ENCODE results near the gene PRPF19.

The PRPF19 gene

DNA sequence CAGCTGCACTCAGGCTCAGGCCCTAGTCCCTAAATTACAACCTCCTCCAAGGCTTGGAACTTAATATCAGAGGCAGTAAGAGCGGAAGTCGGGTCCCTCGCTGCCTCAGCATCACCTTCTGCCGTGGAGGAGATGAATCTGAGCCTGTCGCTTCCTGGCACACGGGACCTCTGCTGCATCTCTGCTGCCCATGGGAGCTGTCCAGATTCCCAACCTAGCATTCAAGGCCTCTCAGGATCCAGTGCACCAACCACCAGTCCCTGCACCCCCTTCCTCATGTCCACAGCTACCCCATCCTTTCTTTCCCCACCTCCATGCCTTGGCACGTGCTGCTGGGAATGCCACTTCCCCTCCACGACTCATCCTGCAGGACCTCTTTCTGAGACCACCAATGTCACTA is 48.1 kb downstream of the PRPF19 start:
- no peaks in the 10 kb centered on the region for H3K79me2 ChIP-seq (ENCODE audit: insufficient read depth, low read length)
- no peaks in the 10 kb centered on the region for H4K20me1 ChIP-seq (ENCODE audit: low read depth, low read length)
- H3K4me2 ChIP-seq (ENCODE audit: low read depth, low read length, poor library complexity, severe bottlenecking): no peak overlapping the region
- no peaks in the 10 kb centered on the region for H3K36me3 ChIP-seq (ENCODE audit: low read length)
- TF ChIP-seq CTCF (IDR thresholded peaks at IDR 0.05; ENCODE audit: insufficient read depth, low read length, poor library complexity, severe bottlenecking): no peak
- TF ChIP-seq EZH2phosphoT487 (conservative IDR thresholded peaks at IDR 0.05; ENCODE audit: low read length): no peak
- no peaks in the 10 kb centered on the region for H3K27me3 ChIP-seq (ENCODE audit: low read length)
- H3K9me3 ChIP-seq (ENCODE audit: insufficient read depth, low read length): no peaks in the 10 kb centered on the region
- no peak overlapping the region for H2AFZ ChIP-seq (ENCODE audit: low read depth, low read length, severe bottlenecking)
- H3F3A ChIP-seq (ENCODE audit: insufficient read depth): no peaks in the 10 kb centered on the region
- no peak overlapping the region for H3K4me3 ChIP-seq (ENCODE audit: insufficient read depth, low read length, poor library complexity, severe bottlenecking)
- H3K9me2 ChIP-seq (replicated peaks; ENCODE audit: insufficient read depth, low read length): no peaks in the 10 kb centered on the region
- H3K9ac ChIP-seq (ENCODE audit: low read length): no peak overlapping the region
- H3K27ac ChIP-seq (ENCODE audit: low read depth, low read length): no peak overlapping the region

DNA sequence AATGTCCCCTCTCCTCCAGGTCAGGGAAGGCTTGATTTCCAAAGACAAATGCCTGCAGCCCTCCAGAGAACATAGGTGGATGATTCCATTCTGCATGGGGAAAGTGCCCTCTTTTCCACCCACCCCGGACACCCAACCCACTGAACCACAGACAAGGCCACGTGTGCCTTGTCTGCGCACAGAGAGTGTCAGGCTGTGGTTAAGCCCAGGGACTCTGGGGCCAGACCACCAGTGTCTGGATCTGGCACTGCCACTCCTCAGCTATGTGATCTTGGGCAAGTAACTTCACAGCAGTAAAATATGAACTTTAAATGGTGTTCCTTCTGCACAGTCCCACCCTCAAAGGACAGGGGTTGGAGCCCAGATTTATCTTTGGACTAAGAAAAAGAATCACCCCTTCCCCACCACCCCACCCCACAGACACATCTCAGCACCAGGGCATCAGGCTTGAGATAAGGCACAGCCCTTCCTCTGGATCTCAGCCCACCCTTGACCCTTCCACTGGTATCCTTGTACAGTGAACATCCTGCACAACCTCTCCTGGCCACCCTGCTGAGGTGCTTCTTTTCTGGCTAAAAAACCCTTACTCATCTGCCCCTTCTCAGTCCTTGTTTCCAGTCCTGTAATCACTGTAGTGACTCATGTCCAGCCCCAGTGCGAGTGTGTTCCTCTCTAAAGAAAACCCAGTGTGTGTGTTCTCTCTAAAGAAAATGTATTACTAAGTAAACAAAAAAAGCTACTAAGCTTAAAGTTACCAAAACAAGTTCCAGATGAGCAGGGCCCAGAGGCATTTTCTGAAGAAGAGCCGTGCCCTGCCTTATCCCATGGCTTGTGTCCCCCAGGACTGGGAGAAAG is 48.8 kb downstream of the PRPF19 start:
- Histone ChIP-seq H3K4me3 (ENCODE audit: insufficient read depth, low read length, poor library complexity, severe bottlenecking) (no peak overlapping the region), H2AFZ (ENCODE audit: low read depth, low read length, severe bottlenecking) (no peak overlapping the region), H3K4me2 (ENCODE audit: low read depth, low read length, poor library complexity, severe bottlenecking) (no peak overlapping the region), H3K9me3 (ENCODE audit: insufficient read depth, low read length) (no peaks in the 10 kb centered on the region), H4K20me1 (ENCODE audit: low read depth, low read length) (no peaks in the 10 kb centered on the region), H3K36me3 (ENCODE audit: low read length) (no peaks in the 10 kb centered on the region), H3K79me2 (ENCODE audit: insufficient read depth, low read length) (no peaks in the 10 kb centered on the region), H3K9me2 (replicated peaks; ENCODE audit: insufficient read depth, low read length) (no peaks in the 10 kb centered on the region), H3F3A (ENCODE audit: insufficient read depth) (no peaks in the 10 kb centered on the region), H3K27me3 (ENCODE audit: low read length) (no peaks in the 10 kb centered on the region), H3K9ac (ENCODE audit: low read length) (no peak overlapping the region), H3K27ac (ENCODE audit: low read depth, low read length) (no peak overlapping the region)
- TF ChIP-seq EZH2phosphoT487 (conservative IDR thresholded peaks at IDR 0.05; ENCODE audit: low read length) (no peak), CTCF (IDR thresholded peaks at IDR 0.05; ENCODE audit: insufficient read depth, low read length, poor library complexity, severe bottlenecking) (no peak)

- Histone ChIP-seq H3K4me2 (ENCODE audit: low read depth, low read length, poor library complexity, severe bottlenecking) (no peak within 1 kb of the TSS), H3K27ac (ENCODE audit: low read depth, low read length) (no peak within 1 kb of the TSS), H3K27me3 (ENCODE audit: low read length) (no peaks in the 10 kb centered on the region), H3F3A (ENCODE audit: insufficient read depth) (no peaks in the 10 kb centered on the region), H2AFZ (ENCODE audit: low read depth, low read length, severe bottlenecking) (no peak within 1 kb of the TSS), H3K9ac (ENCODE audit: low read length) (no peak within 1 kb of the TSS), H3K4me3 (ENCODE audit: insufficient read depth, low read length, poor library complexity, severe bottlenecking) (no peak within 1 kb of the TSS), H3K79me2 (ENCODE audit: insufficient read depth, low read length) (no peaks in the 10 kb centered on the region), H3K9me3 (ENCODE audit: insufficient read depth, low read length) (no peaks in the 10 kb centered on the region), H4K20me1 (ENCODE audit: low read depth, low read length) (no peaks in the 10 kb centered on the region), H3K36me3 (ENCODE audit: low read length) (no peaks in the 10 kb centered on the region), H3K9me2 (replicated peaks; ENCODE audit: insufficient read depth, low read length) (no peaks in the 10 kb centered on the region)
- no peak for TF ChIP-seq CTCF (IDR thresholded peaks at IDR 0.05; ENCODE audit: insufficient read depth, low read length, poor library complexity, severe bottlenecking)
Measured at GRCh38 chr11:60855726-60856633, 50.4 kb downstream of the PRPF19 start, which contains the start of gene PTGDR2. Gene PTGDR2 (minus strand): TSS chr11:60855950. CDS start chr11:60853722, 2,228 bp downstream.

All from SU-DHL-6 (cell line).